ENCODE results near the gene SF3B1. TPM values are rescaled to one million over a fixed set of nuclear protein-coding genes. Genes with fewer than 3 reads are reported as not detected.
A peak's percentile ranks its signal among the peaks of the same experiment; 100 is the strongest.

The SF3B1 gene
- polyA plus RNA-seq, 3 donors: 105 to 494 (median 152) TPM

GRCh38 chr2:197472166-197472565, 37.3 kb upstream of the SF3B1 start:
- no peak for DNase-seq
- Mint-ChIP-seq H3K27ac (peak overlapping the region in 2 of 7 donors; percentile 18 to 47), H3K4me3 (no peak overlapping the region), H3K9me3 (peaks cover 0 to 2% (median 0%) of the 10 kb centered on the region in 7 donors), H3K4me1 (peaks cover 8% of the 10 kb centered on the region), H3K27me3 (ENCODE audit: low read depth in 3 of 3) (no peaks in the 10 kb centered on the region), H3K36me3 (peaks cover 65 to 83% of the 10 kb centered on the region in 2 donors)
- Histone ChIP-seq H3K27ac (ENCODE audit: low read depth in 1 of 2, low read length in 2 of 2) (no peak overlapping the region), H3K79me2 (ENCODE audit: insufficient read depth, low read length) (peaks cover 19% of the 10 kb centered on the region), H3K4me1 (ENCODE audit: control insufficient read depth in 1 of 2, insufficient read depth in 2 of 2, low read length in 2 of 2) (peaks cover 6 to 7% of the 10 kb centered on the region in 2 donors), H3K4me3 (replicated peaks in 1 of 3; ENCODE audit: low read depth in 2 of 3, low read length in 3 of 3) (no peak overlapping the region), H4K20me1 (ENCODE audit: insufficient read depth, low read length) (peaks cover 56% of the 10 kb centered on the region), H3K36me3 (replicated peaks in 1 of 2; ENCODE audit: control insufficient read depth in 1 of 2, insufficient read depth in 2 of 2, low read length in 2 of 2) (peaks cover 80 to 95% of the 10 kb centered on the region in 2 donors), H3K9me3 (replicated peaks in 1 of 2; ENCODE audit: control insufficient read depth in 1 of 2, insufficient read depth in 1 of 2, low read length in 2 of 2) (no peaks in the 10 kb centered on the region), H3K9ac (ENCODE audit: insufficient read depth, low read length, poor library complexity, severe bottlenecking) (no peak overlapping the region), H3K4me2 (replicated peaks; ENCODE audit: extremely low read depth, low read length, poor library complexity, severe bottlenecking) (no peak overlapping the region), H2AFZ (ENCODE audit: insufficient read depth, low read depth, low read length, poor library complexity, severe bottlenecking) (no peak overlapping the region), H3K27me3 (ENCODE audit: control insufficient read depth in 2 of 2, insufficient read depth in 2 of 2, low read length in 2 of 2) (no peaks in the 10 kb centered on the region)
- intact Hi-C loops (cut with micrococcal nuclease): no loop called here
- 100% methylated on average over 4 of the region's 5 CpGs for whole genome bisulfite sequencing (ENCODE audit: insufficient coverage)
- TF ChIP-seq, protein P1, sequence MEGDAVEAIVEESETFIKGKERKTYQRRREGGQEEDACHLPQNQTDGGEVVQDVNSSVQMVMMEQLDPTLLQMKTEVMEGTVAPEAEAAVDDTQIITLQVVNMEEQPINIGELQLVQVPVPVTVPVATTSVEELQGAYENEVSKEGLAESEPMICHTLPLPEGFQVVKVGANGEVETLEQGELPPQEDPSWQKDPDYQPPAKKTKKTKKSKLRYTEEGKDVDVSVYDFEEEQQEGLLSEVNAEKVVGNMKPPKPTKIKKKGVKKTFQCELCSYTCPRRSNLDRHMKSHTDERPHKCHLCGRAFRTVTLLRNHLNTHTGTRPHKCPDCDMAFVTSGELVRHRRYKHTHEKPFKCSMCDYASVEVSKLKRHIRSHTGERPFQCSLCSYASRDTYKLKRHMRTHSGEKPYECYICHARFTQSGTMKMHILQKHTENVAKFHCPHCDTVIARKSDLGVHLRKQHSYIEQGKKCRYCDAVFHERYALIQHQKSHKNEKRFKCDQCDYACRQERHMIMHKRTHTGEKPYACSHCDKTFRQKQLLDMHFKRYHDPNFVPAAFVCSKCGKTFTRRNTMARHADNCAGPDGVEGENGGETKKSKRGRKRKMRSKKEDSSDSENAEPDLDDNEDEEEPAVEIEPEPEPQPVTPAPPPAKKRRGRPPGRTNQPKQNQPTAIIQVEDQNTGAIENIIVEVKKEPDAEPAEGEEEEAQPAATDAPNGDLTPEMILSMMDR (IDR thresholded peaks at IDR 0.05): no peak

DNA sequence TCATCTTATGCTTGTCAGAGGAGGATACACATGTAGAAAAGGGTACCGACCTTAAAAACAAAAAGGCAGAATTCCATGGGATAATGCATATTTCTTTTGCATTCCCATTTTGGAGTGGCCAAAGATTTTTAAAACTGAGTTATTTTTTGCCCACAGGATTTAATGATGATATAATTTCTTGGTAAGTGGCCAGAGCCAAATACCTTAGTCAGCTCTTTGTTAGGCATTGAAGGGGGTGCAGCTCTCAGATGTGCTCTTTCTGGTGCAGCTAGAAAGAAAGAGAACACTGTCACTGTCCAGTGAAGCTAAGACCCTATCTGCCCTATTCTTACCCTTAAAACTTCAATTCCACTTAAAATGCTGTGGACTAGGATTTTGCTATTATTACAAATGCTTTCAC, 29.3 kb upstream of the SF3B1 start:
- Histone ChIP-seq H3K27me3 (ENCODE audit: control insufficient read depth in 2 of 2, insufficient read depth in 2 of 2, low read length in 2 of 2) (no peaks in the 10 kb centered on the region), H3K9ac (ENCODE audit: insufficient read depth, low read length, poor library complexity, severe bottlenecking) (no peak overlapping the region), H3K4me2 (replicated peaks; ENCODE audit: extremely low read depth, low read length, poor library complexity, severe bottlenecking) (no peak overlapping the region), H3K4me1 (ENCODE audit: control insufficient read depth in 1 of 2, insufficient read depth in 2 of 2, low read length in 2 of 2) (no peaks in the 10 kb centered on the region), H3K36me3 (replicated peaks in 1 of 2; ENCODE audit: control insufficient read depth in 1 of 2, insufficient read depth in 2 of 2, low read length in 2 of 2) (peaks cover 84 to 93% of the 10 kb centered on the region in 2 donors), H4K20me1 (ENCODE audit: insufficient read depth, low read length) (peaks cover 78% of the 10 kb centered on the region), H3K27ac (ENCODE audit: low read depth in 1 of 2, low read length in 2 of 2) (no peak overlapping the region), H3K9me3 (replicated peaks in 1 of 2; ENCODE audit: control insufficient read depth in 1 of 2, insufficient read depth in 1 of 2, low read length in 2 of 2) (no peaks in the 10 kb centered on the region), H3K4me3 (replicated peaks in 1 of 3; ENCODE audit: low read depth in 2 of 3, low read length in 3 of 3) (no peak overlapping the region), H3K79me2 (ENCODE audit: insufficient read depth, low read length) (peaks cover 62% of the 10 kb centered on the region), H2AFZ (ENCODE audit: insufficient read depth, low read depth, low read length, poor library complexity, severe bottlenecking) (no peak overlapping the region)
- no peak overlapping the region for H3K27ac Mint-ChIP-seq
- WGBS (ENCODE audit: insufficient coverage): no CpG with 5 or more reads among the region's 1 CpG
- H3K36me3 Mint-ChIP-seq: peaks cover 60 to 90% of the 10 kb centered on the region in 2 donors
- H3K9me3 Mint-ChIP-seq: peaks cover 0 to 2% (median 0%) of the 10 kb centered on the region in 7 donors
- intact Hi-C loops (cut with micrococcal nuclease): loop anchor here in 1 of 2 donors (10.0 kb wide), 1 partner anchor 49 kb away; no protein-coding TSS in a partner anchor
- H3K4me3 Mint-ChIP-seq: no peak overlapping the region
- TF ChIP-seq, protein P1 (IDR thresholded peaks at IDR 0.05): no peak
- H3K27me3 Mint-ChIP-seq (ENCODE audit: low read depth in 3 of 3): peaks cover 0 to 2% (median 0%) of the 10 kb centered on the region in 3 donors
- DNase-seq: no peak
- no peaks in the 10 kb centered on the region for H3K4me1 Mint-ChIP-seq

All from CD14-positive monocyte (primary cell).